Measurements from ENCODE around the gene TMEFF1.

GRCh38 chr9:100534401-100534800, 61.5 kb downstream of the TMEFF1 start:
- no peak for TF ChIP-seq EZH2 (IDR thresholded peaks at IDR 0.05; ENCODE audit: insufficient read depth, poor library complexity, severe bottlenecking)
- no peak for TF ChIP-seq EZH2phosphoT487 (IDR thresholded peaks at IDR 0.05; ENCODE audit: insufficient read depth, low read depth)

All from GM23248 (cell line).